ENCODE data around the gene TMEM120A. TPM values are rescaled to one million over a fixed set of nuclear protein-coding genes. Genes with fewer than 3 reads are reported as not detected.

The TMEM120A gene
- total RNA-seq, 6 experiments from 2014 or later = 20.8 to 104 (median 53.1) TPM

DNA sequence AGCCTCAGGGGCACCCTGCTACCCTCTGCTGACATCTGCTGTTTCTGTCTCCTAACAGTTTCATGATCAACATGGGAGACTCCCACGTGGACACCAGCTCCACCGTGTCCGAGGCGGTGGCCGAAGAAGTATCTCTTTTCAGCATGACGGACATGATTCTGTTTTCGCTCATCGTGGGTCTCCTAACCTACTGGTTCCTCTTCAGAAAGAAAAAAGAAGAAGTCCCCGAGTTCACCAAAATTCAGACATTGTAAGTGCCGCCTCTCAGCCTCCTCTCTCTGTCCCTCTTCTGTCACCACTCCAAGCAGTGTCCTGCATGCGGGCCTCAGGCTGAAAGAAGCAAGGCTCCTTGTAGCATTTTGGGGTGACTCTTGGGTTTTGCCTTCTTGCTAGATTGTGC is 40.5 kb downstream of the TMEM120A start:
- DNase-seq = no peak
- 83% methylated on average over 10 of the region's 11 CpGs for WGBS (ENCODE audit: insufficient coverage, low coverage, low lambda C conversion rate, missing lambda C conversion rate)
- H3K4me1 ChIP-seq = peaks cover 0 to 74% (median 16%) of the 10 kb centered on the region in 4 donors
- no peaks in the 10 kb centered on the region for H3K9me3 ChIP-seq
- ATAC-seq = peak in 1 of 4 donors; percentile 3
- no peaks in the 10 kb centered on the region for H3K27me3 ChIP-seq
- H3K27ac ChIP-seq = peak overlapping the region; percentile 40 to 81 (median 43)
- TF ChIP-seq, protein P1, sequence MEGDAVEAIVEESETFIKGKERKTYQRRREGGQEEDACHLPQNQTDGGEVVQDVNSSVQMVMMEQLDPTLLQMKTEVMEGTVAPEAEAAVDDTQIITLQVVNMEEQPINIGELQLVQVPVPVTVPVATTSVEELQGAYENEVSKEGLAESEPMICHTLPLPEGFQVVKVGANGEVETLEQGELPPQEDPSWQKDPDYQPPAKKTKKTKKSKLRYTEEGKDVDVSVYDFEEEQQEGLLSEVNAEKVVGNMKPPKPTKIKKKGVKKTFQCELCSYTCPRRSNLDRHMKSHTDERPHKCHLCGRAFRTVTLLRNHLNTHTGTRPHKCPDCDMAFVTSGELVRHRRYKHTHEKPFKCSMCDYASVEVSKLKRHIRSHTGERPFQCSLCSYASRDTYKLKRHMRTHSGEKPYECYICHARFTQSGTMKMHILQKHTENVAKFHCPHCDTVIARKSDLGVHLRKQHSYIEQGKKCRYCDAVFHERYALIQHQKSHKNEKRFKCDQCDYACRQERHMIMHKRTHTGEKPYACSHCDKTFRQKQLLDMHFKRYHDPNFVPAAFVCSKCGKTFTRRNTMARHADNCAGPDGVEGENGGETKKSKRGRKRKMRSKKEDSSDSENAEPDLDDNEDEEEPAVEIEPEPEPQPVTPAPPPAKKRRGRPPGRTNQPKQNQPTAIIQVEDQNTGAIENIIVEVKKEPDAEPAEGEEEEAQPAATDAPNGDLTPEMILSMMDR (IDR thresholded peaks at IDR 0.05) = no peak
- no peak for TF ChIP-seq POLR2A (IDR thresholded peaks at IDR 0.05)
- no peak overlapping the region for H3K4me3 ChIP-seq
- intact Hi-C loops (cut with DNase I) = no loop called here
- peaks cover 0 to 57% (median 30%) of the 10 kb centered on the region in 4 donors for H3K36me3 ChIP-seq

GRCh38 chr7:75953431-75953830 is 41.0 kb downstream of the TMEM120A start:
- DNase-seq = no peak
- intact Hi-C loops (cut with DNase I) = no loop called here
- Histone ChIP-seq H3K9me3 (no peaks in the 10 kb centered on the region), H3K4me1 (peaks cover 0 to 74% (median 13%) of the 10 kb centered on the region in 4 donors), H3K36me3 (peaks cover 0 to 53% (median 28%) of the 10 kb centered on the region in 4 donors), H3K27ac (peak overlapping the region; percentile 40 to 81 (median 43)), H3K27me3 (no peaks in the 10 kb centered on the region), H3K4me3 (no peak overlapping the region)
- no peak for ATAC-seq
- TF ChIP-seq, protein P1 (IDR thresholded peaks at IDR 0.05) = no peak
- no peak for TF ChIP-seq POLR2A (IDR thresholded peaks at IDR 0.05)
- WGBS (ENCODE audit: insufficient coverage, low coverage, low lambda C conversion rate, missing lambda C conversion rate) = 80% methylated on average over 4 of the region's 7 CpGs

- peak overlapping the region; percentile 15 to 96 (median 57) for H3K27ac ChIP-seq
- H3K27me3 ChIP-seq = no peaks in the 10 kb centered on the region
- TF ChIP-seq, protein P1 (IDR thresholded peaks at IDR 0.05) = no peak
- no peak for TF ChIP-seq POLR2A (IDR thresholded peaks at IDR 0.05)
- peaks cover 0 to 80% (median 16%) of the 10 kb centered on the region in 4 donors for H3K4me1 ChIP-seq
- no peaks in the 10 kb centered on the region for H3K9me3 ChIP-seq
- no peak overlapping the region for H3K4me3 ChIP-seq
- intact Hi-C loops (cut with DNase I) = no loop called here
- 0% methylated on average over 2 of the region's 5 CpGs for WGBS (ENCODE audit: insufficient coverage, low coverage, low lambda C conversion rate, missing lambda C conversion rate)
- ATAC-seq = peak; percentile 35 to 77 (median 45)
- peak in 1 of 3 donors; percentile 72 for DNase-seq
- H3K36me3 ChIP-seq = peaks cover 0 to 52% (median 22%) of the 10 kb centered on the region in 4 donors
Observed at GRCh38 chr7:75951506-75951905, 42.9 kb downstream of the TMEM120A start.

DNA sequence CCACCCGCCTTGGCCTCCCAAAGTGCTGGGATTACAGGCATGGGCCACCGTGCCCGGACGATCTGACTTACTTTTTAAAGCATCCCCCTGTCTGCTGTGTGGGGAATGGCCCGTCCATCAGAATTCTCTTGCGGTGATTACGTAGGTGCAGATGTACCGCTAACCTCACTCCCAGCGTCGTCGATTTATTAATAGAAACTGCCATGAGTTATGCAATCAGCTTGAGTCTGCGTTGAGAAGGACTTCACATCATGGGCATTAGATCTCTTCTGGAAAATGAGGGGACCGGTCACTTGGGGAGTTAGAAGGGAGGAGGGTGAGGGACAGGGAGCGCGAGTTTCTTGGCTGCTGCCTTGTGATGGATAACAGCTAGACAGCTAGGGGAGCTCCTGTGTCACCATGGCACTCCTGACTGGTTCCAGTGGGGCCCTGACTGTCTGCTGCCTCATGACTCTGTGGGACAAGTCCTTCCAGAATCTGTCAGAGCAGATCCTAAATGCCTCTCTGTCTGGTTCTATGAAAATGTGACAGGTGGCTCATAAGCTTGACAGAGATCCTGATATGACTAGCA is 44.2 kb downstream of the TMEM120A start:
- Histone ChIP-seq H3K27ac (peak overlapping the region; percentile 15 to 96 (median 57)), H3K4me3 (no peak overlapping the region), H3K36me3 (peaks cover 0 to 39% (median 13%) of the 10 kb centered on the region in 4 donors), H3K4me1 (peaks cover 0 to 80% (median 20%) of the 10 kb centered on the region in 4 donors), H3K9me3 (no peaks in the 10 kb centered on the region), H3K27me3 (no peaks in the 10 kb centered on the region)
- ATAC-seq (peak in 1 of 4 donors; percentile 3), DNase-seq (no peak)
- 49% methylated on average over 13 of the region's 15 CpGs for WGBS (ENCODE audit: insufficient coverage, low coverage, low lambda C conversion rate, missing lambda C conversion rate)
- no peak for TF ChIP-seq POLR2A (IDR thresholded peaks at IDR 0.05)
- intact Hi-C loops (cut with DNase I) = no loop called here

DNA sequence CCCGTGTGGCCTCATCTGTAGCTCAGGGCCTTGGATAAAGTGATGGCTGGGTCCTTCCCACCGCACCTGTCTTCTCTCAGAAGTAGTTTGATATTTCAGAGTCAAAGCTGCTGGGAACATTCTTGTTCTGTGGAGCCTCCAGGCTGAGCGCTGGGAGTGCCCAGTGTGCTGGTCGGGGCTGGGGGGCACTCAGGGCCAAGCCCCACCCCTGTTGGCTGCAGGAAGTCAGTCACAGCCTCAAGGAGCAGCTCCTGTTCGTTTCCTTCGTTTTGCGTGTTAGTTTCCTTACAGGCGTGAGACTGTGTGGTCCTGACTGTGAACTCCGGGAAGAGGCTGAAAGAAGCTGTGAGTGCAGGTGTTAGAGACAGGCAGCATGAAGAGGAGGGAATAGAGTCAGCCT is 46.2 kb downstream of the TMEM120A start:
- no peak overlapping the region for H3K4me3 ChIP-seq
- ATAC-seq (no peak), DNase-seq (no peak)
- H3K36me3 ChIP-seq = peaks cover 0 to 19% (median 9%) of the 10 kb centered on the region in 4 donors
- intact Hi-C loops (cut with DNase I) = no loop called here
- TF ChIP-seq POLR2A (IDR thresholded peaks at IDR 0.05) = no peak
- TF ChIP-seq, protein P1 (IDR thresholded peaks at IDR 0.05) = no peak
- 65% methylated on average over 6 of the region's 9 CpGs for WGBS (ENCODE audit: insufficient coverage, low coverage, low lambda C conversion rate, missing lambda C conversion rate)
- no peaks in the 10 kb centered on the region for H3K9me3 ChIP-seq
- H3K27me3 ChIP-seq = no peaks in the 10 kb centered on the region
- peaks cover 0 to 80% (median 32%) of the 10 kb centered on the region in 4 donors for H3K4me1 ChIP-seq
- peak overlapping the region in 2 of 3 donors; percentile 62 to 96 for H3K27ac ChIP-seq
